GM18519 (cell line): ENCODE data around the gene CSTF3.
"Not testable (repeated sequence)": the region's sequence is repeated elsewhere in the genome, so short reads cannot be mapped to it uniquely, and the experiment has no call there.

Source experiments
- ATAC-seq: cut with Tn5 transposase; IDR thresholded peaks from one replicate; pipeline ENCODE4 v1.9.1; 2021; ENCODE audit warnings: mild to moderate bottlenecking, moderate library complexity; ENCODE audit not compliant: unreplicated experiment, low FRiP score

CSTF3 gene

GRCh38 chr11:33162831-33163230 lies 1.6 kb upstream of the CSTF3 start:
- ATAC-seq = no peak

GRCh38 chr11:33160587-33160986 lies 693 bp downstream of the CSTF3 start:
- ATAC-seq = no peak

- no peak for ATAC-seq
Observed at GRCh38 chr11:33160136-33160535, 1.1 kb downstream of the CSTF3 start.

GRCh38 chr11:33159378-33159867 lies 1.9 kb downstream of the CSTF3 start:
- not testable (repeated sequence) for ATAC-seq

- ATAC-seq = no peak
Observed at GRCh38 chr11:33158596-33159275, 2.5 kb downstream of the CSTF3 start.

GRCh38 chr11:33157103-33158027 lies 3.9 kb downstream of the CSTF3 start:
- ATAC-seq = no peak

- no peak for ATAC-seq
Observed at GRCh38 chr11:33151399-33151798, 9.9 kb downstream of the CSTF3 start.

GRCh38 chr11:33147559-33147958 lies 13.7 kb downstream of the CSTF3 start:
- no peak for ATAC-seq

- no peak for ATAC-seq
Observed at GRCh38 chr11:33135768-33136443, 25.4 kb downstream of the CSTF3 start.

- no peak for ATAC-seq
Observed at GRCh38 chr11:33135216-33135615, 26.1 kb downstream of the CSTF3 start.

- no peak for ATAC-seq
Observed at GRCh38 chr11:33134276-33134675, 27.0 kb downstream of the CSTF3 start.

- no peak for ATAC-seq
Observed at GRCh38 chr11:33133761-33134160, 27.5 kb downstream of the CSTF3 start.

GRCh38 chr11:33132510-33132909 lies 28.8 kb downstream of the CSTF3 start:
- no peak for ATAC-seq

GRCh38 chr11:33128739-33129138 lies 32.5 kb downstream of the CSTF3 start:
- ATAC-seq = no peak

GRCh38 chr11:33125611-33126010 lies 35.7 kb downstream of the CSTF3 start:
- no peak for ATAC-seq

GRCh38 chr11:33125025-33125424 lies 36.3 kb downstream of the CSTF3 start:
- no peak for ATAC-seq

- not testable (repeated sequence) for ATAC-seq
Observed at GRCh38 chr11:33122696-33123095, 38.6 kb downstream of the CSTF3 start.

- ATAC-seq = no peak
Observed at GRCh38 chr11:33116535-33116934, 44.7 kb downstream of the CSTF3 start.

GRCh38 chr11:33110083-33110482 lies 51.2 kb downstream of the CSTF3 start:
- ATAC-seq = no peak

GRCh38 chr11:33109294-33109895 lies 51.9 kb downstream of the CSTF3 start:
- no peak for ATAC-seq

GRCh38 chr11:33103836-33104235 lies 57.4 kb downstream of the CSTF3 start:
- no peak for ATAC-seq
